ENCODE measurements around the gene PKMYT1. TPM values are rescaled to one million over a fixed set of nuclear protein-coding genes. Genes with fewer than 3 reads are reported as not detected.
A peak's percentile ranks its signal among the peaks of the same experiment; 100 is the strongest.

PKMYT1 gene
- total and polyA plus RNA-seq, 2 experiments from 2014 or later: 15.6 to 21.1 TPM

DNA sequence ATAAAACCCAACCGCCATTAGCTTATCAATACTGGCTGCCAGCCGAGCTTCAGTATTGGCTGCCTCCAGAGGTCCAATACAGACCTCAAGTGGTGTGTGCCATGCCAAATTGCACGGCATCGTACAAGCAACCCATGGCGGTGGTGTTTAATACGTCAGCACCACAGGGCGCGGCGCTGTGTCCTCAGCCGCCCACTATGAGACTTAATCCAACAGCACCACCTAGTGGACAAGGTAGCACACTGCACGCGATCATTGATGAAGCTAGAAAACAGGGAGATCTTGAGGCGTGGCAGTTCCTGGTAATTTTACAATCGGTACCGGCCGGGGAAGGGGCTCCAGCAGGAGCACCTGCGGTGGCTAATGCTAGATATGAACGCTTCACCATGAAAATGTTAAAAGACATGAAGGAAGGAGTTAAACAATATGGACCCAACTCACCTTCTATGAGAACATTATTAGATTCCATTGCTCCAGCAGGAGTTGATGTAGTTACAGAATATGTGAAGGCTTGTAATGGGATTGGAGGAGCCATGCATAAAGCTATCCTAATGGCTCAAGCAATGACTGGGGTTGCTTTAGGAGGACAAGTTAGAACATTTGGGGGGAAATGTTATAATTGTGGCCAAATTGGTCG, 53.1 kb downstream of the PKMYT1 start:
- Histone ChIP-seq H2AFZ (peak overlapping the region; percentile 78), H3K4me3 (peak overlapping the region; percentile 57), H3K36me3 (ENCODE audit: low read depth) (peaks cover 3% of the 10 kb centered on the region; the same call in 1 of the 2 replicates), H3K9ac (peak overlapping the region; percentile 62), H3K4me1 (ENCODE audit: insufficient read depth) (no peaks in the 10 kb centered on the region), H3F3A (ENCODE audit: insufficient read depth) (peaks cover 7% of the 10 kb centered on the region; the same call in 1 of the 2 replicates), H4K20me1 (ENCODE audit: insufficient read depth) (no peaks in the 10 kb centered on the region), H3K4me2 (ENCODE audit: unreplicated experiment) (peak overlapping the region; percentile 81), H3K27me3 (replicated peaks; ENCODE audit: insufficient read depth) (no peaks in the 10 kb centered on the region), H3K9me2 (ENCODE audit: insufficient read depth) (no peaks in the 10 kb centered on the region), H3K9me3 (ENCODE audit: low read depth) (no peaks in the 10 kb centered on the region), H3K79me2 (ENCODE audit: insufficient read depth) (peaks cover 8% of the 10 kb centered on the region), H3K27ac (0 out of 2 replicates have a peak overlapping the region, but pooled peaks have one; percentile 13)
- TF ChIP-seq EZH2 (IDR thresholded peaks at IDR 0.05; ENCODE audit: insufficient read depth, poor library complexity, severe bottlenecking): no peak
- no peak for TF ChIP-seq EZH2phosphoT487 (IDR thresholded peaks at IDR 0.05; ENCODE audit: insufficient read depth, low read depth)
- 11% methylated on average over 19 of the region's 19 CpGs for WGBS, 2 experiments (ENCODE audit: low coverage in 1 of 2, low lambda C conversion rate in 2 of 2, missing lambda C conversion rate in 2 of 2)
- DNase-seq: peak; percentile 94
- in situ Hi-C loops (cut with MboI): no loop called here

DNA sequence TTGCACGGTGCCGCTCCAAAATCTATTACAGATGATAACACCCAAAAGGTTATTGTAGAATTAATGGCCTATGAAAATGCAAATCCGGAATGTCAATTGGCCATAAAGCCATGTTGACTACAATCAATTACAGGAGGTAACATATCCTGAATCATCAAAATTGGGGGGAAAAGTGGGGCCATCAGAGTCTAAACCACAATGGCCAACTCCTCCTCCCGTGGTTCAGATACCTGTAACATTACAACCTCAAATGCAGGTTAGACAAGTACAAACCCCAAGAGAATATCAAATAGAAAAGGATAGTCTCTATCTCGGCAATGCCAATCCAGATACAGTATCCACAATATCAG, 53.6 kb downstream of the PKMYT1 start:
- 60 to 66% methylated on average over 5 of the region's 5 CpGs for WGBS, 2 experiments (ENCODE audit: low coverage in 1 of 2, low lambda C conversion rate in 2 of 2, missing lambda C conversion rate in 2 of 2)
- no peaks in the 10 kb centered on the region for H4K20me1 ChIP-seq (ENCODE audit: insufficient read depth)
- peak overlapping the region; percentile 78 for H2AFZ ChIP-seq
- H3K9me3 ChIP-seq (ENCODE audit: low read depth): no peaks in the 10 kb centered on the region
- peaks cover 11% of the 10 kb centered on the region for H3K79me2 ChIP-seq (ENCODE audit: insufficient read depth)
- H3F3A ChIP-seq (ENCODE audit: insufficient read depth): peaks cover 7% of the 10 kb centered on the region; the same call in 1 of the 2 replicates
- H3K4me1 ChIP-seq (ENCODE audit: insufficient read depth): no peaks in the 10 kb centered on the region
- H3K36me3 ChIP-seq (ENCODE audit: low read depth): peaks cover 3% of the 10 kb centered on the region; the same call in 1 of the 2 replicates
- peak overlapping the region; percentile 62 for H3K9ac ChIP-seq
- no peaks in the 10 kb centered on the region for H3K9me2 ChIP-seq (ENCODE audit: insufficient read depth)
- TF ChIP-seq EZH2phosphoT487 (IDR thresholded peaks at IDR 0.05; ENCODE audit: insufficient read depth, low read depth): no peak
- TF ChIP-seq EZH2 (IDR thresholded peaks at IDR 0.05; ENCODE audit: insufficient read depth, poor library complexity, severe bottlenecking): no peak
- in situ Hi-C loops (cut with MboI): no loop called here
- peak overlapping the region; percentile 81 for H3K4me2 ChIP-seq (ENCODE audit: unreplicated experiment)
- DNase-seq: no peak
- H3K27me3 ChIP-seq (replicated peaks; ENCODE audit: insufficient read depth): no peaks in the 10 kb centered on the region
- peak overlapping the region; percentile 57 for H3K4me3 ChIP-seq
- H3K27ac ChIP-seq: 0 out of 2 replicates have a peak overlapping the region, but pooled peaks have one; percentile 13

DNA sequence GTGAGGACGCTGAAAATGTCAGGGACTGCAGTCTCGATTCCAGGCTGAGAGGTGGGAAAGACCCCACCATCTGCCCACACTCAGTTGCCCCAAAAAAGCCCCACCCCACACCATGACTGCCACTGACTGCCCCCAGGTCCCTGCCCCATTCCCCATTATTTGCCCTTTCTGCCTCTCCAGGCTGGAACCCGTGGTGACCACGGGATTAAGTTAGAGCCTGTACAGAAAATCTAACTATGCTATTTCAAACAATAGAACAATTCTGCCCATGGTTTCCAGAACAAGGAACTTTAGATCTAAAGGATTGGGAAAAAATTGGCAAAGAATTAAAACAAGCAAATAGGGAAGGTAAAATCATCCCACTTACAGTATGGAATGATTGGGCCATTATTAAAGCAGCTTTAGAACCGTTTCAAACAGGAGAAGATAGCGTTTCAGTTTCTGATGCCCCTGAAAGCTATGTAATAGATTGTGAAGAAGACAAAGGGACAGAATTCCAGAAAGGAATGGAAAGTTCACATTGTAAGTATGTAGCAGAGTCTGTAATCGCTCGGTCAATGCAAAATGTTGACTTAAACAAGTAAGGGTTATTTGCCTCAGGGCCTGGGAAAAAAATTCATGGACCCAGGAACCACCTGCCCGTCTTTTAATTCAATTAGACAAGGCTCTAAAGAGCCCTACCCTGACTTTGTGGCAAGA, 54.1 kb downstream of the PKMYT1 start:
- no peaks in the 10 kb centered on the region for H3K27me3 ChIP-seq (replicated peaks; ENCODE audit: insufficient read depth)
- no peaks in the 10 kb centered on the region for H4K20me1 ChIP-seq (ENCODE audit: insufficient read depth)
- no peak overlapping the region for H3K4me3 ChIP-seq
- H3F3A ChIP-seq (ENCODE audit: insufficient read depth): peaks cover 7% of the 10 kb centered on the region; the same call in 1 of the 2 replicates
- H3K9me2 ChIP-seq (ENCODE audit: insufficient read depth): no peaks in the 10 kb centered on the region
- H3K4me2 ChIP-seq (ENCODE audit: unreplicated experiment): no peak overlapping the region
- in situ Hi-C loops (cut with MboI): no loop called here
- H3K9me3 ChIP-seq (ENCODE audit: low read depth): no peaks in the 10 kb centered on the region
- H3K4me1 ChIP-seq (ENCODE audit: insufficient read depth): no peaks in the 10 kb centered on the region
- WGBS, 2 experiments (ENCODE audit: low coverage in 1 of 2, low lambda C conversion rate in 2 of 2, missing lambda C conversion rate in 2 of 2): 74 to 79% methylated on average over 9 of the region's 9 CpGs
- no peak for DNase-seq
- no peak overlapping the region for H3K9ac ChIP-seq
- H3K36me3 ChIP-seq (ENCODE audit: low read depth): peaks cover 3% of the 10 kb centered on the region; the same call in 1 of the 2 replicates
- TF ChIP-seq EZH2phosphoT487 (IDR thresholded peaks at IDR 0.05; ENCODE audit: insufficient read depth, low read depth) (no peak), EZH2 (IDR thresholded peaks at IDR 0.05; ENCODE audit: insufficient read depth, poor library complexity, severe bottlenecking) (no peak)
- no peak overlapping the region for H3K27ac ChIP-seq
- H2AFZ ChIP-seq: no peak overlapping the region
- H3K79me2 ChIP-seq (ENCODE audit: insufficient read depth): peaks cover 11% of the 10 kb centered on the region

DNA sequence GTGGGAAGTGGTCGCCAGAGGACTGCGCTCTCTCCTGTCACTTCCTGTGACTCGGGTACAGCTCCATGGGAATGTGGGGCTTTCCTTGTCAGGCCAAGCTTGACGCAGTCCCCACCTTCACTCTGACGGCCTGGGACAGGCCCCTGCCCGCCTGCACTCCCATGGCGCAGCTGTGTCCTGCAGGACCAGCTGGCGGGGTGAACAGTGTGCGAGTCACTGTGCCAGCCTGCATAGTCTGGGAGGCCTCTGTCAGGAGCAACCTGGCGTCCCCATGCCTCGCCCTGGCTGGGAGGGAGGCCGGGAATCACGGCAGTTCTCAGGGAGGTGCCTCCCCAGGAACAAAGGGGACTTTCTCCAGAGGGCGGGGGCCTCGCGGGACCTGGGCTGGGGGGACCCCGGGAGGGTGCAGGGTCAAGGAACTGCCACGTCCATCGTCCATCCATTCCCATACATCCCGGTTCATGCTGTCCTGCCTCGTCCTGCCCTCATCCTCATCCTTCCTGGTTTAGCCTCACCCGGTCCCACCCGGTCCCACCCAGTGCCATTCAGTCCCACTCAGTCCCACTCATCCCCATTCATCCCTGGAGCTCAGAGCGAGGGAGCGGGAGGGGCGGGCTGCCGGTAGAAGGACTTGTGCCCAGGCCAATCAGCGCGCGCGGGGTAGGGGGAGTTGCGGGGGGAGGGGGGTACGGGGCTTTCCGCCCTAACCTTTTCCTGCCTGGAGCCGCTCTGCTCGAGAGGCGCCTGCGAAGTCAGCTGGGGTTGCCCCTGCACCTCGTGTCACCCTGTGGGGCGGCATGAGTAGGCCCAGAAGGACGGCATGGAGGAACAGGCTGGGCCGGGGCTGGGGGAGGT, 55.1 kb downstream of the PKMYT1 start:
- H3K27me3 ChIP-seq (replicated peaks; ENCODE audit: insufficient read depth): no peaks in the 10 kb centered on the region
- peaks cover 13% of the 10 kb centered on the region for H3K79me2 ChIP-seq (ENCODE audit: insufficient read depth)
- DNase-seq: no peak
- peaks cover 7% of the 10 kb centered on the region; the same call in 1 of the 2 replicates for H3F3A ChIP-seq (ENCODE audit: insufficient read depth)
- in situ Hi-C loops (cut with MboI): no loop called here
- no peaks in the 10 kb centered on the region for H3K9me3 ChIP-seq (ENCODE audit: low read depth)
- no peak overlapping the region for H3K9ac ChIP-seq
- no peak overlapping the region for H3K4me2 ChIP-seq (ENCODE audit: unreplicated experiment)
- 80 to 91% methylated on average over 26 to 39 of the region's 42 CpGs for WGBS, 2 experiments (ENCODE audit: low coverage in 1 of 2, low lambda C conversion rate in 2 of 2, missing lambda C conversion rate in 2 of 2)
- H4K20me1 ChIP-seq (ENCODE audit: insufficient read depth): no peaks in the 10 kb centered on the region
- no peak overlapping the region for H3K27ac ChIP-seq
- H2AFZ ChIP-seq: no peak overlapping the region
- no peaks in the 10 kb centered on the region for H3K9me2 ChIP-seq (ENCODE audit: insufficient read depth)
- H3K36me3 ChIP-seq (ENCODE audit: low read depth): peaks cover 3% of the 10 kb centered on the region; the same call in 1 of the 2 replicates
- H3K4me1 ChIP-seq (ENCODE audit: insufficient read depth): no peaks in the 10 kb centered on the region
- TF ChIP-seq EZH2phosphoT487 (IDR thresholded peaks at IDR 0.05; ENCODE audit: insufficient read depth, low read depth) (no peak), EZH2 (IDR thresholded peaks at IDR 0.05; ENCODE audit: insufficient read depth, poor library complexity, severe bottlenecking) (no peak)
- H3K4me3 ChIP-seq: no peak overlapping the region
